Effector memory CD4-positive, alpha-beta T cell (primary cell): Measurements from ENCODE around the gene ADAMTS18.

Experiments
- DNase-seq, 3 donors: peaks; one replicate each; pipeline ENCODE4 v3.0.0-alpha.2; 2020
- H3K27ac ChIP-seq: 2 replicates; pipeline ENCODE4 v1.7.0; 2013; ENCODE audit warnings: mild to moderate bottlenecking, low read length, moderate library complexity; ENCODE audit not compliant: insufficient read depth, poor library complexity, severe bottlenecking
- H3K27me3 ChIP-seq: replicated peaks from 2 replicates; pipeline ENCODE4 v1.7.0; 2013; ENCODE audit warnings: mild to moderate bottlenecking, low read length; ENCODE audit not compliant: insufficient read depth, control insufficient read depth, poor library complexity, severe bottlenecking
- H3K36me3 ChIP-seq: 2 replicates; pipeline ENCODE4 v1.7.0; 2013; ENCODE audit warnings: mild to moderate bottlenecking, low read length, moderate library complexity; ENCODE audit not compliant: control insufficient read depth, insufficient read depth
- H3K4me1 ChIP-seq: 2 replicates; pipeline ENCODE4 v1.7.0; 2013; ENCODE audit warnings: low read length, mild to moderate bottlenecking; ENCODE audit not compliant: control insufficient read depth, insufficient read depth, poor library complexity, severe bottlenecking
- H3K4me3 ChIP-seq: 2 replicates; pipeline ENCODE4 v1.7.0; 2013; ENCODE audit warnings: low read length, low read depth, mild to moderate bottlenecking; ENCODE audit not compliant: insufficient read depth, poor library complexity, severe bottlenecking
- H3K9me3 ChIP-seq: 2 replicates; pipeline ENCODE4 v1.7.0; 2013; ENCODE audit warnings: mild to moderate bottlenecking, low read length, moderate library complexity; ENCODE audit not compliant: control insufficient read depth

Gene ADAMTS18

GRCh38 chr16:77457046-77457445, 22.2 kb upstream of the ADAMTS18 start:
- no peaks in the 10 kb centered on the region for H3K4me1 ChIP-seq
- no peak for DNase-seq
- no peak overlapping the region for H3K27ac ChIP-seq

DNA sequence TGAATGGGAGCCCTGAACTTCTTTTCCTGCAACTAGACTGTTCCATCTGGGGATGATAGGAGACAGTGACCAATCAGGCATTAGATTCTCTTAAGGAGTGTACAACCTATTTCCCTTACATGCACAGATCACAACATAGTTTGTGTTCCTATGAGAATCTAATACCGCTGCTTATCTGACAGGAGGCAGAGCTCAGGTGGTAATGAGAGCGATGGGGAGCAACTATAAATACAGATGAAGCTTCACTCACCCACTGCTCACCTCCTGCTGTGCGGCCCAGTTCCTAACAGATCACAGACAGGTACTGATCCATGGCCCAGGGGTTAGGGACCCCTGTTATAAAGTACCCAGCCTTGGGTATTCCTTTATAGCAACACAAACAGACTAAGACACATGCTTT, 17.4 kb upstream of the ADAMTS18 start:
- Histone ChIP-seq H3K9me3 (no peaks in the 10 kb centered on the region), H3K4me3 (no peak overlapping the region), H3K27me3 (no peaks in the 10 kb centered on the region), H3K4me1 (no peaks in the 10 kb centered on the region), H3K36me3 (no peaks in the 10 kb centered on the region), H3K27ac (no peak overlapping the region)
- no peak for DNase-seq

More at GRCh38 chr16:77457046-77457445, 22.2 kb upstream of the ADAMTS18 start:
- Histone ChIP-seq H3K36me3 (no peaks in the 10 kb centered on the region), H3K9me3 (no peaks in the 10 kb centered on the region), H3K4me3 (no peak overlapping the region), H3K27me3 (no peaks in the 10 kb centered on the region)

DNA sequence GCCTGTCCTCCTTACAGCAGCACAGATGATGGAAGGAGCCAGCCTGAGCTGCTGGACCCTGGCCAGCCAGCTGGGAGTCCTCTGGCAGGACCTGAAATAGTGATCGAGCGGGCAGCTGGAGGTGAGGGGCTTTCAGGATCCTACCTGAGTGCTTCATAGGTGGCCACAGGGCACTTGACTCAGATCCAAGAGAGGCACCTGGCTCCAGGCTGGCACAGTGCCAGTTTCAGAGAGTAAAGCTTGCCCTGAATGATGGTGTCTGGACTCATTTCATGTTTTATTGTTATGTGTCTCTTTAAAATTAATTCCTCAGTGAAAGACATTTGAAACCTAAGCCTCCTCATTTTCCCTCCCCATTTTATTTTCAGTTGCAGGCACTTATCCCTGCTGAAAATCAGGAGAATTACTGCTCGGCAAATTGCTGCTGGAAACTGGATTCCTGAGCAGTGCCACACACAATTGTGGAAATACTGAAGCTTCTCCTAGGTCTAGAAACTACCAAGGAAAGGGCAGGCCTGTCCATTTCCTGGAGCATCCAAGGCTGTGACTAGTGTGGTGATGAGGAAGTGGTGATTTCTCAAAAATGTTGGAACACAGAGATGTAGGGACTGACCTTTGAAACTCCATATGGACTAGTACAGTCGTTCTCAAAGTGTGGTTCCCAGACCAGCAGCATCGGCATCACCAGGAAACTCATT, 16.1 kb upstream of the ADAMTS18 start:
- H3K27ac ChIP-seq, result no peak overlapping the region

DNA sequence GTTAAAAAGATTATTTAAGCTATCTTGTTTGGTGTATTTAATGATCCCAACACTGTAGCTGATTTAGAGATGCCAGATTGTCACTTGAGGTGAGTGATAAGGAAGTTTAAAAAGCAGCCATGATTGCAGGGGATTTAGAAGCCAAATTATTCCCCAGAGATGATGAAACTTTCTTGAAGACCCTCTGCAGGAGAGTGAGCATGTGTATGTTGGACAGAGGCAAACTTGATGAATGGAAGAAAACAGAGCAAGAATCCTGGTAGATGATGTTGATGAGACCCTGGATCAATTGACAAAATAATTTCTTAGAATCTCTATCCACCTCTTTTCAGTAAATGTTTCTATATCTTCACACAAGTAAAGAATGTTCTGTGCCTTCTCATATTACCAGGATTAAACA, 14.4 kb upstream of the ADAMTS18 start:
- no peak for DNase-seq
- no peaks in the 10 kb centered on the region for H3K9me3 ChIP-seq
- H3K36me3 ChIP-seq, result no peaks in the 10 kb centered on the region
- no peaks in the 10 kb centered on the region for H3K27me3 ChIP-seq
- no peak overlapping the region for H3K27ac ChIP-seq
- no peaks in the 10 kb centered on the region for H3K4me1 ChIP-seq
- no peak overlapping the region for H3K4me3 ChIP-seq

More for the DNA sequence above, 16.1 kb upstream of the ADAMTS18 start:
- H3K27me3 ChIP-seq, result no peaks in the 10 kb centered on the region
- no peaks in the 10 kb centered on the region for H3K9me3 ChIP-seq
- DNase-seq, result no peak
- no peaks in the 10 kb centered on the region for H3K4me1 ChIP-seq
- no peak overlapping the region for H3K4me3 ChIP-seq
- no peaks in the 10 kb centered on the region for H3K36me3 ChIP-seq

GRCh38 chr16:77445324-77445723, 10.5 kb upstream of the ADAMTS18 start:
- no peak for DNase-seq
- H3K27ac ChIP-seq, result no peak overlapping the region
- no peaks in the 10 kb centered on the region for H3K36me3 ChIP-seq
- H3K9me3 ChIP-seq, result no peaks in the 10 kb centered on the region
- H3K27me3 ChIP-seq, result no peaks in the 10 kb centered on the region
- no peak overlapping the region for H3K4me3 ChIP-seq
- H3K4me1 ChIP-seq, result no peaks in the 10 kb centered on the region

DNA sequence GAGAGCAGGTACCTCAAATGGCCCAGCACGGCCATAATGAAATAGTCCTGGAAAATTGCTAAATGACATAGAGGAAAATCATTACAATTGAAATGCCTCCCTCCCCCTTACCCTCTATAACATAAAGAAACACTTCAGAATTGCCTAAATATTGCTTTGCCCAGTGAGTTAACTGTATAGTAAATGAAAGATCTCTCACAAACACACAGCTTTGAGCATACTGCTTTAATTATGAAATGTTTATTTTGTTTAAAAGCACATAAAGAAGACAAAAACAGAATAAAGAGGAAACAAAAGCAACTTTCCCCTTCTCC, 9.3 kb upstream of the ADAMTS18 start:
- H3K4me3 ChIP-seq, result no peak overlapping the region
- no peaks in the 10 kb centered on the region for H3K4me1 ChIP-seq
- no peaks in the 10 kb centered on the region for H3K27me3 ChIP-seq
- H3K9me3 ChIP-seq, result no peaks in the 10 kb centered on the region
- no peak for DNase-seq
- no peaks in the 10 kb centered on the region for H3K36me3 ChIP-seq
- no peak overlapping the region for H3K27ac ChIP-seq

DNA sequence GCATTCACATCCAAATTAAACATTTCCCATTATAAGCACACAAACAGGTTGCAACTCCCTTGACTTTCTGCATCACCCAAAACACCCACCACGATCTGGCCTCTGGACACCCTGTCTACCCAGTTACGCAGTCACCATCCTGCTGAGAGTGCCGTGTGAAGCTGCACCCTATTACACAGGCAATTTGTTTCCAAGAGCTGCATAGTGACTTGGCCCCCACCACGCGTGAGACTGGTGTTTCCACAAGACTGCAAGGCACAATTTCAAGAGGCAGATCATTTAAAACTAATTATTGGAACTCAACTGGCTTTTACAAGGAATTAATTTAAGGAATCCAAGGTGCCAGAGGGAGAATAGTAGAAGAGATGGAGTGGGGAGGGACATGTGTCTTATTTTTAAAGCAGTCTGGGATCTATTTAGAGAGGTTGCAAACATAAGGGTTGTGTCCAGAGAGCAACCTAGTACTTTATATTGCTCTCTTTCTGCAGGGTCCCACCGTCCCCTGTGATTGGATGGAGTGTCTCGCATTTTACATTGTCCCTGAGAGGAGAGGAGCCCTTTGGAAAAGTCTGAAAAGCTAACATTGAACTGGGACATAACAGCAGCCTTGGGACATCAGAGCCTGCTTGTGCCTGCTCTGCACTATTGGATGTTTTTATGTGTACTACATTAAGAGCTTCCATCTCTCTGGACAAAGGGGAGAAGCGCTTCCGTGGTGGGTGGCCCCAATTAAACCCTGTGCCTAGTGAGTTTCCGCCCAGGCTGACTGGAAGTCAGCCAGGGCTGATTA, 8.7 kb upstream of the ADAMTS18 start:
- H3K4me3 ChIP-seq, result no peak overlapping the region
- H3K27ac ChIP-seq, result no peak overlapping the region
- H3K9me3 ChIP-seq, result no peaks in the 10 kb centered on the region
- no peaks in the 10 kb centered on the region for H3K4me1 ChIP-seq
- H3K36me3 ChIP-seq, result no peaks in the 10 kb centered on the region
- no peaks in the 10 kb centered on the region for H3K27me3 ChIP-seq
- no peak for DNase-seq

- DNase-seq, result no peak
- Histone ChIP-seq H3K36me3 (no peaks in the 10 kb centered on the region), H3K27ac (no peak overlapping the region), H3K27me3 (no peaks in the 10 kb centered on the region), H3K9me3 (no peaks in the 10 kb centered on the region), H3K4me3 (no peak overlapping the region), H3K4me1 (no peaks in the 10 kb centered on the region)
Observed at GRCh38 chr16:77442078-77442477, 7.2 kb upstream of the ADAMTS18 start.

DNA sequence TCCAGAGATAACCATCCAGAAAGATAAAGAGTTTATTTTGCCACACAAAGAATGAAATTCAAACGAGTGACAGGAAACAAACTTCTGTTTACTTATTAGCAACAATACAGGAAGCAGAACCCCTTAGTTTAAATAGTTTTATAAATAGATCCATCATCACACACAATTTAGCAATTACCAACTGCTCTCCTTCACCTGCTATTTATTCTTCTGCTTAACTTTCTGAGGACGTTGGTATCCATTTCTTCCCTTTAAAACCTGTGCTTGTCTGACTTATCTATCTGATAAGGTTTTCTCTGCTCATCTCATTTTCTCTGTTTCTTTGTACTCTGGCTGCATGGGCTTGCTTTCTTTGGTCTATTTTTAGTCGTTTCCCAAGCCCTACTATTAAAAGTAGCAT, 4.3 kb upstream of the ADAMTS18 start:
- Histone ChIP-seq H3K4me3 (no peak overlapping the region), H3K27me3 (no peaks in the 10 kb centered on the region), H3K27ac (no peak overlapping the region), H3K9me3 (no peaks in the 10 kb centered on the region), H3K36me3 (no peaks in the 10 kb centered on the region), H3K4me1 (no peaks in the 10 kb centered on the region)
- DNase-seq, result no peak

- Histone ChIP-seq H3K4me3 (no peak overlapping the region), H3K27ac (no peak overlapping the region), H3K27me3 (no peaks in the 10 kb centered on the region), H3K9me3 (no peaks in the 10 kb centered on the region), H3K4me1 (no peaks in the 10 kb centered on the region), H3K36me3 (no peaks in the 10 kb centered on the region)
- DNase-seq, result no peak
Observed at GRCh38 chr16:77437859-77438258, 3.0 kb upstream of the ADAMTS18 start.
